Measurements from ENCODE around the gene GATAD2A. TPM values are rescaled to one million over a fixed set of nuclear protein-coding genes. Genes with fewer than 3 reads are reported as not detected.

Gene GATAD2A
- total RNA-seq, 1 experiment from 2014 or later = 80.3 TPM

- DNase-seq (ENCODE audit: low spot score) = no peak
- in situ Hi-C loops (cut with HindIII; ENCODE audit: low sequenced_read_pairs) = no loop called here
Observed at GRCh38 chr19:19482809-19483596, 77.5 kb downstream of the GATAD2A start.

DNA sequence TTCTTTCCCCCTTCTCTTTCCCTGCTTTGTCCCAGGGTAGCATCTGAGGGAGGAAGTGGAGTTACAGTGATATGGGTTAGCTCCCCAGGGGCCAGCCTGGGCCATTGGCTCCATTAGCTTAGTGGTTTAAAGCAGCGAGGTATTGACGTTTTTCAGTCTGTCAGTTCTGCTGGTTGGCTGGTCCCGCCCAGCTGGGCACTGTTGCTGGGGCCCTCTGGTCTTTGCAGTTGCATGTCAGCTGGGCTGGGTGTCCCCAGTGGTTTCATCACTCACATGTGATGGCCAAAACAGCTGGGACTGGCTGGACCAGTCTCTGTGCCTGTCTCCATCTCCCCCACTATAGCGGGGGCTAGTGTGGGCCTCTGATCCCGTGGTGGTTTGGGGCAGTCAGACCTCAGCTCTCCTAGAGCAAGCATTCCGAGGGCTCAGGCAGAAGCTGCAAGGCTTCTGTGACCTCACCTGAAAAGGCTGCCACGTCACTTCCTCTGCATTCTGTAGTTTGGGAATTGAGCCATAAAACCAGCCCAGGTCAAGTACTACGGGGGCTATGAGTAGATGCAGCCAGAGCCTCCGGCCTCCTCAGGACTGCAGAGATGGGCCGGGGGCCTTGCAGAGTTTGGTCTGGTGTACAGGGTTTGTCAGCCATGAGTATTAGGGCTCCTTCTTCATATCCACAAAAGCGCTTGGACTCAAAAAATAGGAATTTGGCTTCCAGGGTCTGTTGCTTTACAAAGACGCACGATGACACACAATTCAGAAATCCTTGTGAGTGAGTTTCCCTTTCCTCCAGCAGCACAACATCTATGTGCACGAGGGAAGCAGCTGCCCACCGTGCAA lies 79.9 kb downstream of the GATAD2A start:
- DNase-seq (ENCODE audit: low spot score) = no peak
- in situ Hi-C loops (cut with HindIII; ENCODE audit: low sequenced_read_pairs) = no loop called here

DNA sequence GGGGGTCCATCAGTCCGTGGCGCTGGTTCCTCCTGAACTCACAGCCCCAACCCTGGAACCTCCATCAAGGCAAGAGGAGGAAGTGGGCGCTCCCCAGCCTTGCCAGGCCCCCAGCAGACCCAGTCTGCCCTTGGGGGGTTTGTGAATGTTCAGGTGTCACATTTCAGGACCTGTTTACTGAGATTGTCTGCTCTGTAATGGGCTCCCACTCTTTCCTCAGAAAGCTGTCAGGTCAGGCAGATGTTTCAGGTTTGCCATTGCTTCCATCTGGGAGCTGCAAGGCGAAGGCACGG lies 80.5 kb downstream of the GATAD2A start:
- no peak for DNase-seq (ENCODE audit: low spot score)
- in situ Hi-C loops (cut with HindIII; ENCODE audit: low sequenced_read_pairs) = no loop called here

DNA sequence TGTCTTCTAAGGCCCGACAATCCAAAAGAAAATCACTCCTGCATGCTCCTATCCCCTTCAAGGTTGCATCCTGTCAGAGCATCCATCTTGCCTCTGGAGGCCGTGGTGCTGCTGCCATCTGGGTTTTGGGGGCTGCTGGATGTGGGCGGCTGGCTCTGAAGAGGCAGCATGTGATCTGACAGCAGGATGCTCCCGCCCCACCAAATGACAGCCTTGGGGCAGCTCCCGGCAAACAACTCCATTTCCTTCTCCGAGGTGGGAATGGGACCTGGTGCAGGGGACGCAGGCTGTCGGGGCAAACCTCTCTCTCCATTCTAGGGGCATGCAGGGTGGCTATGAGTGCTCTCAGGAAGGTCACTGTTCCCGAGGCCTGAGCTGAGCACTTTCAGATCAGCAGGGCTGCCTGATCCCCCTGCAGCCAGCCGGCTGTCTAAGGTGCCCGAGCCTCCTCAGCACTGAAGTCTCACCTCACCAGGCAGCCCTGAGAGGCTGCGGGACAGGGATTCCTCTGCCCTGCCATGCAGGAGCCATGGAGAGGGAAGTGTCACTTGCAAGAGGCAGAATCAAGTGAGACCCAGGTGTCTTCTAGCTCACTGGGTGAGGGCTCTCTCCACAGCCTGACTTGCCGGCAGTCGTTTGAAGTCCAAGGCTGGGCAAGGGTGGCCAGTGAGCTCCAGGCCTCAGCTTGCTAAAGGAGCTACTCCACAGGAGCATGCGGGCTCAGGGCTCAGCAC lies 81.0 kb downstream of the GATAD2A start:
- no peak for DNase-seq (ENCODE audit: low spot score)

GRCh38 chr19:19487077-19487949 lies 81.8 kb downstream of the GATAD2A start:
- no peak for DNase-seq (ENCODE audit: low spot score)
- in situ Hi-C loops (cut with HindIII; ENCODE audit: low sequenced_read_pairs) = no loop called here

More for the DNA sequence above, 81.0 kb downstream of the GATAD2A start:
- in situ Hi-C loops (cut with HindIII; ENCODE audit: low sequenced_read_pairs) = no loop called here

DNA sequence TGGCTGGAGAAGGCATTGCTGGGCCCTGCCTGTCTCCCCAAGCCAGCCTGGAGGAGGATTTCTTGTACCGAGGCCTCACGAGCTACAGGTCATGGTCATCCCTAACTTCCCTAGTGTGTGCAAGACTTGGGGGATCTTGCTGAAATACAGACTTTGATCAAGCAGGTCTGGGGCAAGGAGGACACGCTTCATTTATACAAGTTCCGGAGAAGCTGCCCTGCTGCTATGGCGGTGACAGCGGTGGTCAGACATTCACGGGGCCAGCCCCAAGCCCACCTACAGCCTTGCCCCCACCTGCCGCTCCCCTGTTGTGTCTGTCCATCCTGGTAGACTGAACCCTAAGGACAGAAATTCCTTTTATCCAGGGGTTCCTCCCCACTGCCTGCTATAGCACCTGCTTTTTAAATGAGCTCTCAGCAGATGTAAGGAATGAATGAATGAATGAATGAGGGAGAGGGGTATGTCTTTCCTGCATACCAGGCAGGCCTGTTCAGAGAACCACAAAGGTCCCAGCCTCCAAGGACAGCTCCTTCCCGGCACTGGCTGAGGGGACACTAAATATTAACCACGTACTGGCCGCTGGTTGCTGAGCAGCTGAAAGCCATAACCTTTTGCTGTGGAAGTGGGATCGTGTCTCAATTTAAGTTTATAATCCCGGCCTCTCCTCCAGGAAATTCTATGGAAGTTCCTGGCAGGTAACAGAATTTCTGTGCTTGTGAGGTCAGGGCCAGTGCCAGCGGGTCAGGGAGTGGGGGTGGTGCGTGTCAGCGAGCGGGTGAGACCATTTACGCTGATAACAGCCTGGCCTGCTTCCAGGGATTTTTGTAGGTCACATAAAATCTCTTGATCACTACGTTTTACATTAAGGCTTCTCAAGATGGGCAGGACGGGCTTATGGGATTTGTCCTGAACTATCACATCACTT lies 82.7 kb downstream of the GATAD2A start:
- in situ Hi-C loops (cut with HindIII; ENCODE audit: low sequenced_read_pairs) = no loop called here
- peak; percentile 19 for DNase-seq (ENCODE audit: low spot score)

GRCh38 chr19:19488875-19489690 lies 83.6 kb downstream of the GATAD2A start:
- DNase-seq (ENCODE audit: low spot score) = peak; percentile 81
- in situ Hi-C loops (cut with HindIII; ENCODE audit: low sequenced_read_pairs) = no loop called here

DNA sequence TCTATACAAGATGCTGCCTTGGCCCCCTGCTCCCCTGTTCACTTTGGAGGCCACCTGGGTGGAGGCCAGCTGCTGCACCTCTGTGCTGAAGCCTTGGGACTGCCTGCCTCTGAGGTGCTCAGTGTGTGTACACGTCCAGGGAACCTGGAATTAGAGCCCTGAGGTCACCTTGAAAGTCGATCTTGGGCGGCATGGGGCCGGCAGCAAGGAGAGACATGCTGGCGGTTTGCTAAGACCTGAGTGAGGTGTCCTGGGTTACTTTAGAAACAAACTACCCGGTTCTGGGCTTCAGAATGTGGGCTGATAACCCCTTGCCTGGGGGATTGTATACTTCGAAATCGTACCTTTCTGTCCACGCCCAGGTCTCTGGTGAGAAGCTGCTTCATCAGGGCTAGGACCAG lies 84.3 kb downstream of the GATAD2A start:
- peak; percentile 11 for DNase-seq (ENCODE audit: low spot score)
- in situ Hi-C loops (cut with HindIII; ENCODE audit: low sequenced_read_pairs) = no loop called here

DNA sequence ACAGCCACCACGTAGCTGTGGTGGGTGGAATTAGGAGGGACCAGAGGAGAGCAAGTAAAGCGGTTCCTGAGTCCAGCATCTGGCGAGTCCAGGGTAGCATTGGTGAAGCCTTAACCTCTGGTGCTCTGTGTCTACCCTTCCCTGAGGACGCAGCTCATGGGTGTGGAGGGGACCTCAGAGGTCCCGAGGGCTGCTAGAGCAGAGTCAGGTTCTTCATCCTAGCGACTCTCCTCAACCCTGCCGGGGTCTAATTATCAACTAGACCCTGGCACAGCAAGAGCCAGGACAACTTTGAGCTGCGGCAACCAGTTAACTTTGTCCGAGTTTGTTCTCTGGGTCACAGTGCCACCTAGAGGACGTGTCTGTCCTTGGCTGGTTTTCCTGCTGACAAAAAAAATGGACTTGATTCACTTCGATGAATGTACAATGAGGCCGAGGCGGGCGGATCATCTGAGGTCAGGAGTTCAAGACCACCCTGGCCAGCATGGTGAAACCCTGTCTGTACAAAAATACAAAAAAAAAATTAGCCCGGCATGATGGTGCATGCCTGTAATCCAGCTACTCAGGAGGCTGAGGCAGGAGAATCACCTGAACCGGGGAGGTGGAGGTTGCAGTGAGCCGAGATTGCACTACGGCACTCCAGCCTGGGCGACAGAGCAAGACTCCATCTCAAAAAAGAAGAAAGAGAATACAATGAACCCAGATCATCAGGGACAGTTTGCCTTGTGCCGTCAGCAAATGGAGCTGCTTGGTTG lies 84.9 kb downstream of the GATAD2A start:
- in situ Hi-C loops (cut with HindIII; ENCODE audit: low sequenced_read_pairs) = no loop called here
- peak; percentile 87 for DNase-seq (ENCODE audit: low spot score)

DNA sequence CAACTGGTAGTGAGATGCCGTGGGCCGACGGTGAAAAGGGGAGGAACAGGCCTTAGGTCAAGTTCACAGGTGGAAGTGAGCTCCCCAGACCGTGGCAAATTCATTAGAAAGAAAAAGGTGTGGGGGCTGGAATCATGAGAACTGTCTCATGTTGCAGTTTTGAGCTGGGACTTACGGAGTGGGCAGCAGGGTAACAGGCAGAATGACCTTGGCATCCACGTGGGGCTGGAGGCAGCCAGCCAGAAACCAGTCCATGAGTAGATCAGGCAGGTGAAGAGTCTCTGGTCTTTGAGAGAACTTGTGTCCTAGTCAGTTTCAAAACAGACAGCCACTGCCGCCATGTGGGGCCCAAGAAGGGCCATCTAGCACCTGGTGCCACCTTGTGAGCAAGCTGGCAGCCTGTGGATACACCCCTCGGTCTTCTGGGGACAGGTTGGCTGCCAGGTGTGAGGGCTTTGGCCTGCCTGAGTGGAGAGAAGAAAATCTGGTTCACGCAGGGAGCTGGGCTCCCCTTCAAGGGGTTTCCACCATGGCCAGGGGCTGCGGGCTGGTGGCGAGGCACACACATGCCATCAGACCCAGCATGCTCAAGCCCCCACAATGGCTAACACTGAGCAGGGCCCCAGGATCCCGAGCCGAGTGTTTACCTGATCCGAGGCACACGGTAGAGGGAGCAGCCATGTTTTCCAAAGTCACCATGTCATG lies 86.0 kb downstream of the GATAD2A start:
- DNase-seq (ENCODE audit: low spot score) = no peak
- in situ Hi-C loops (cut with HindIII; ENCODE audit: low sequenced_read_pairs) = no loop called here

DNA sequence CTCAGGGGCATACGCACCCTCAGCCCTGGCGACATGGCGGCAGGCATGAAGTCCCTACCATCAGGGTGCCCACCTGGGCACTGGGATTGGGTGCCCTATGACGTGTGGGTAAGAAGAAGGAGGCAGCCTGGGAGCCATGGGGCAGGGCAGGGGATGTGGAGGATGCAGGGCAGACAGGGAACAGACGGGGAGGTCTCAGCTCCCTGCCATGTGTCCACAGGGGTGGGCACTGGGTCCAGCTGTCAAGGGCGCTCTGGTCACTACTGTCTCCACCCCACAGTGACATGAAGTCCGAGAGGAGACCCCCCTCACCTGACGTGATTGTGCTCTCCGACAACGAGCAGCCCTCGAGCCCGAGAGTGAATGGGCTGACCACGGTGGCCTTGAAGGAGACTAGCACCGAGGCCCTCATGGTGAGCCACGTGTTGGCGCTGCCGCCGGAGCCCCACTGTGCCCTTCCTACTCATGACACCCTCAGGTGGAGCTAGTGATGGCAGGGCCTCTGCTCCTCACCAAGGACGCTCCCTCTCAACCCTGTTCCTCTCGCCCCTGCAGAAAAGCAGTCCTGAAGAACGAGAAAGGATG lies 86.6 kb downstream of the GATAD2A start:
- no peak for DNase-seq (ENCODE audit: low spot score)
- in situ Hi-C loops (cut with HindIII; ENCODE audit: low sequenced_read_pairs) = no loop called here

- in situ Hi-C loops (cut with HindIII; ENCODE audit: low sequenced_read_pairs) = no loop called here
- peak; percentile 44 for DNase-seq (ENCODE audit: low spot score)
Observed at GRCh38 chr19:19493841-19494546, 88.5 kb downstream of the GATAD2A start.

- in situ Hi-C loops (cut with HindIII; ENCODE audit: low sequenced_read_pairs) = no loop called here
- no peak for DNase-seq (ENCODE audit: low spot score)
Observed at GRCh38 chr19:19495614-19496603, 90.4 kb downstream of the GATAD2A start.

Measured in G401 (cell line).